ENCODE measurements around the gene FZD4.

Gene FZD4

GRCh38 chr11:86934582-86934900 is 20.7 kb downstream of the FZD4 start:
- TF ChIP-seq CTCF (IDR thresholded peaks at IDR 0.05; ENCODE audit: low read depth, low read length, missing control alignments): no peak
- DNase-seq (ENCODE audit: extremely low read depth, low read depth): no peak
- no peak overlapping the region for H3K4me3 ChIP-seq (replicated peaks; ENCODE audit: low read depth, low read length)

- TF ChIP-seq CTCF (IDR thresholded peaks at IDR 0.05; ENCODE audit: low read depth, low read length, missing control alignments): no peak
- no peak overlapping the region for H3K4me3 ChIP-seq (replicated peaks; ENCODE audit: low read depth, low read length)
- DNase-seq (ENCODE audit: extremely low read depth, low read depth): no peak
These were observed 21.2 kb downstream of the FZD4 start for GRCh38 chr11:86933891-86934581.

GRCh38 chr11:86932924-86933875 is 22.0 kb downstream of the FZD4 start:
- no peak for TF ChIP-seq CTCF (IDR thresholded peaks at IDR 0.05; ENCODE audit: low read depth, low read length, missing control alignments)
- DNase-seq (ENCODE audit: extremely low read depth, low read depth): no peak
- no peak overlapping the region for H3K4me3 ChIP-seq (replicated peaks; ENCODE audit: low read depth, low read length)

- H3K4me3 ChIP-seq (replicated peaks; ENCODE audit: low read depth, low read length): no peak overlapping the region
- TF ChIP-seq CTCF (IDR thresholded peaks at IDR 0.05; ENCODE audit: low read depth, low read length, missing control alignments): no peak
- no peak for DNase-seq (ENCODE audit: extremely low read depth, low read depth)
These were observed 23.0 kb downstream of the FZD4 start for GRCh38 chr11:86932259-86932585.

- no peak overlapping the region for H3K4me3 ChIP-seq (replicated peaks; ENCODE audit: low read depth, low read length)
- no peak for TF ChIP-seq CTCF (IDR thresholded peaks at IDR 0.05; ENCODE audit: low read depth, low read length, missing control alignments)
- DNase-seq (ENCODE audit: extremely low read depth, low read depth): no peak
These were observed 23.5 kb downstream of the FZD4 start for GRCh38 chr11:86931548-86932258.

GRCh38 chr11:86930957-86931547 is 24.1 kb downstream of the FZD4 start:
- no peak for TF ChIP-seq CTCF (IDR thresholded peaks at IDR 0.05; ENCODE audit: low read depth, low read length, missing control alignments)
- DNase-seq (ENCODE audit: extremely low read depth, low read depth): no peak
- no peak overlapping the region for H3K4me3 ChIP-seq (replicated peaks; ENCODE audit: low read depth, low read length)
